HG02885 (cell line): ENCODE results near the gene ACAA1.
"Not testable (repeated sequence)": the region's sequence is repeated elsewhere in the genome, so short reads cannot be mapped to it uniquely, and the experiment has no call there.

Experiments
- ATAC-seq: cut with Tn5 transposase; IDR thresholded peaks from one replicate; pipeline ENCODE4 v1.9.1; 2021; ENCODE audit warnings: mild to moderate bottlenecking; ENCODE audit not compliant: unreplicated experiment, poor library complexity

ACAA1 gene

GRCh38 chr3:38137615-38138348 is 855 bp upstream of the ACAA1 start:
- ATAC-seq, result no peak

DNA sequence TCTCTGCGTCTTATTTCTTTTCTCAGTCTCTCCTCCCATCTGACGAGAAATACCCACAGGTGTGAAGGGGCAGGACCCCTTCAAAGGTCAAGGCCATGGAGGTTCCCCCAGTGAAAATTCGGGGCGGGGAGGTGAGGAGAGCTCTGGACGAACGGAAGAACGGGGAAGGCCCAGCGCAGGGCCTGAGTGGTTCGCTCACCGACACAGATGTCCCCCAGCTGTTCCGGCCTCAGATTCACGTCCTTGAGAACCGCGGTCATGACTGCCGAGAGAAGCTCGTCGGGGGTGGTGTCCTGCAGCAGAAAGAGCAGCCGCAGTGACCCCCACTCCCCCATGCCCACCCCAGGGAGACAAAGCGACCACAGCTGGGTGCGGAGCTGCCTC is 542 bp downstream of the ACAA1 start:
- ATAC-seq, result no peak

GRCh38 chr3:38135621-38136277 is 1.2 kb downstream of the ACAA1 start:
- ATAC-seq, result not testable (repeated sequence)

DNA sequence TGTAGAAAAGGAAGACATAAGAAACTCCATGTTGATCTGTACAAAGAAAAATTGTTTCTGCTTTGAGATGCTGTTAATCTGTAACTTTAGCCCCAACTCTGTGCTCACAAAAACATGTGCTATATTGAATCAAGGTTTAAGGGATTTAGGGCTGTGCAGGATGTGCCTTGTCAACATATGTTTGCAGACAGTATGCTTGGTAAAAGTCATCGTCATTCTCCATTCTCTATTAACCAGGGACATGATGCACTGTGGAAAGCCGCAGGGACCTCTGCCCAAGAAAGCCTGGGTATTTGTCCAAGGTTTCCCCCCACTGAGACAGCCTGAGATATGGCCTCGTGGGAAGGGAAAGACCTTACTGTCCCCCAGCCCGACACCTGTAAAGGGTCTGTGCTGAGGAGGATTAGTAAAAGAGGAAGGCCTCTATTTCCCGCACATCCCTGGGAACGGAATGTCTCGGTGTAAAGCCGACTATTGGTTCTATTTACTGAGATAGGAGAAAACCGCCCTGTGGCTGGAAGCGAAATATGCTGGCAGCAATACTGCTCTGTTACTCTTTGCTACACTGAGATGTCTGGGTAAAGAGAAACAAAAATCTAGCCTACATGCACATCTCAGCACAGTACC is 2.3 kb downstream of the ACAA1 start:
- ATAC-seq, result not testable (repeated sequence)

GRCh38 chr3:38133557-38134405 is 3.1 kb downstream of the ACAA1 start:
- no peak for ATAC-seq

DNA sequence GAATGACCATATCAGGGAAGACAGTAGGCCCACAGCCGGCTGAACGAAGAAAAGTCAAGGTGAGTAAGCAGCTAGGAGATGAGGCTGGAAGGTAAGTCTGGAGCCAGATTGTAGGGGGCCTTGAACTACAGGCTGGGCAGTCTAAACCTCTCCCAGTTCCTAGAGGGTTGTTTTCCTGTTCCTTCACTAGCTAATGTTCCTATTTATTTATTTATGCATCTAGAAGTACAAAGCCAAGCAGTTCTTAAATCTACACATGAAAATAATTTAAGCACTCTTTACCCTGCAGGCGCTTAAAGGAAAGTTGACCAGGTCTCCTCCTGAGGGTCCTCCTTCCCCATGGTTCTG is 3.7 kb downstream of the ACAA1 start:
- no peak for ATAC-seq

GRCh38 chr3:38131621-38132369 is 5.1 kb downstream of the ACAA1 start:
- no peak for ATAC-seq

- ATAC-seq, result no peak
Measured at GRCh38 chr3:38130631-38131065, 6.3 kb downstream of the ACAA1 start.

- no peak for ATAC-seq
Measured at GRCh38 chr3:38129058-38129457, 7.9 kb downstream of the ACAA1 start.

- no peak for ATAC-seq
Measured at GRCh38 chr3:38128303-38128655, 8.6 kb downstream of the ACAA1 start.

GRCh38 chr3:38127611-38128302 is 9.2 kb downstream of the ACAA1 start:
- ATAC-seq, result no peak

DNA sequence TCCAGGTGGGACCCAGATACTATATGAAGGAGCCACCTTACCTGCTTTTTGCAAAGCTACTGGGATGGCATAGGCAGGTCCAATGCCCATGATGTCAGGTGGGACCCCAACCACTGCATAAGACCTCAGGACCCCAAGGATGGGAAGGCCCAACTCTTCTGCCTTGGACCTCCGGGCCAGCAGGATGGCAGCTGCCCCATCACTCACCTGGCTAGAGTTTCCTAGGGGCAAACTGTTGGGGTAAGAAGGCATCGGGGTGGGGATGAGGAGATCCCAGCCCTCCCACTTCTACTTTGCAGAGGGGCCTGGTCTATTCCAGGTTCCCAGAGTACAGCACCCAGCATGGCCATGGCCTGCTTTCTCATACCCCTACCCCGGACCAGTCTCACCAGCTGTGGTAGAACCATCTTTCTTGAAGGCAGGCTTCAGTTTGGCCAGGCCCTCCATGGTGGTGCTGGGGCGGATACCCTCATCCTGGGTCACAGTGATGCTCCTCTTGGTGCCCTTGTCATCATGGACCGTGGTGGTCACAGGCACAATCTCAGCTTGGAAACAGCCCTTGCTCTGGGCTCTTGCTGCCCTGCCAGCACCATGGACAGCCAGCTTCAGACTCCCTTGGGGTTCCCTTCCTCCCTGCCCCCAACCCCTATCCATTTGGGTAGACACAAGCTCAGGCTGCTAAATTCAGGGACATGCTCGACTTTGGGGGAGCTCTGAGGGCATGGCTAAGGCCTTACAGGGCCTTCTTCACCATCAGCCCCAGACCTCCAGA is 10.6 kb downstream of the ACAA1 start:
- ATAC-seq, result no peak

GRCh38 chr3:38125305-38126120 is 11.4 kb downstream of the ACAA1 start:
- ATAC-seq, result no peak

- ATAC-seq, result no peak
Measured at GRCh38 chr3:38124324-38125122, 12.4 kb downstream of the ACAA1 start.

GRCh38 chr3:38122712-38123290 is 14.1 kb downstream of the ACAA1 start:
- ATAC-seq, result no peak

- ATAC-seq, result no peak
Measured at GRCh38 chr3:38121832-38122461, 15.0 kb downstream of the ACAA1 start.
